ENCODE data around the gene STARD13.

- TF ChIP-seq CTCF (optimal IDR thresholded peaks at IDR 0.05 in 1 of 3, IDR thresholded peaks at IDR 0.05 in 1 of 3, conservative IDR thresholded peaks at IDR 0.05 in 1 of 3; ENCODE audit: extremely low read depth in 1 of 3, insufficient read depth in 2 of 3, low read length in 3 of 3) (no peak), EZH2 (IDR thresholded peaks at IDR 0.05; ENCODE audit: low read length) (no peak)
These were observed 193.2 kb downstream of the STARD13 start for GRCh38 chr13:33092073-33092987.
